HEK293T (cell line): ENCODE measurements around the gene LYSMD1.

Source experiments
- ARNT ChIP-seq: fragments of 450-650 bp; IDR thresholded peaks from 2 replicates; pipeline ENCODE4 v1.6.1; 2017; ENCODE audit warnings: mild to moderate bottlenecking
- BHLHE40 ChIP-seq: fragments of 450-650 bp; IDR thresholded peaks from 2 replicates; pipeline ENCODE4 v1.6.1; 2016; ENCODE audit warnings: mild to moderate bottlenecking, moderate library complexity, borderline replicate concordance
- CTBP1 ChIP-seq: fragments of 450-650 bp; IDR thresholded peaks from 2 replicates; pipeline ENCODE4 v1.6.1; 2016; ENCODE audit warnings: borderline replicate concordance
- ELF4 ChIP-seq: fragments of 450-650 bp; IDR thresholded peaks from 2 replicates; pipeline ENCODE4 v1.6.1; 2017; ENCODE audit warnings: antibody characterized with exemption
- FOXA1 ChIP-seq: fragments of 450-650 bp; IDR thresholded peaks from 2 replicates; pipeline ENCODE4 v1.6.1; 2016; ENCODE audit warnings: mild to moderate bottlenecking
- FOXM1 ChIP-seq: fragments of 450-650 bp; IDR thresholded peaks from 2 replicates; pipeline ENCODE4 v1.6.1; 2017; ENCODE audit warnings: mild to moderate bottlenecking, borderline replicate concordance
- L3MBTL2 ChIP-seq: fragments of 450-650 bp; conservative IDR thresholded peaks from 2 replicates; pipeline ENCODE4 v1.6.1; 2016; ENCODE audit warnings: mild to moderate bottlenecking
- NFRKB ChIP-seq: fragments of 450-650 bp; IDR thresholded peaks from 2 replicates; pipeline ENCODE4 v1.6.1; 2016; ENCODE audit warnings: mild to moderate bottlenecking, moderate library complexity
- PKNOX1 ChIP-seq: fragments of 450-650 bp; IDR thresholded peaks from 2 replicates; pipeline ENCODE4 v1.6.1; 2016
- SP1 ChIP-seq: fragments of 450-650 bp; IDR thresholded peaks from 2 replicates; pipeline ENCODE4 v1.6.1; 2017
- SUZ12 ChIP-seq: fragments of 450-650 bp; IDR thresholded peaks from 2 replicates; pipeline ENCODE4 v1.6.1; 2016; ENCODE audit warnings: mild to moderate bottlenecking
- TARDBP ChIP-seq: fragments of 450-650 bp; IDR thresholded peaks from 2 replicates; pipeline ENCODE4 v1.6.1; 2016
- ZNF384 ChIP-seq: fragments of 450-650 bp; IDR thresholded peaks from 2 replicates; pipeline ENCODE4 v1.6.1; 2016

GRCh38 chr1:151167116-151167515 is 1.4 kb upstream of the LYSMD1 start:
- no peak for TF ChIP-seq SP1
- TF ChIP-seq ELF4 = no peak
- no peak for TF ChIP-seq CTBP1
- no peak for TF ChIP-seq PKNOX1
- TF ChIP-seq FOXM1 = no peak
- TF ChIP-seq ARNT = no peak
- no peak for TF ChIP-seq TARDBP
- TF ChIP-seq FOXA1 = no peak
- TF ChIP-seq BHLHE40 = no peak
- no peak for TF ChIP-seq SUZ12
- TF ChIP-seq ZNF384 = no peak
- no peak for TF ChIP-seq L3MBTL2
- no peak for TF ChIP-seq NFRKB
